Measurements from ENCODE around the gene SLC6A14. TPM values are rescaled to one million over a fixed set of nuclear protein-coding genes. Genes with fewer than 3 reads are reported as not detected.

Gene SLC6A14
- total RNA-seq: under 1 TPM in 2 of 7 donors, not detected in 5; 0.18 to 0.46 TPM
- not detected for polyA plus RNA-seq
- long read RNA-seq, donor 1: 0 reads
- long read RNA-seq, donor 2: 0 reads
- long read RNA-seq, donor 3: 0 reads

- DNase-seq: no peak
- TF ChIP-seq POLR2A (IDR thresholded peaks at IDR 0.05): no peak
- H3K27me3 ChIP-seq: no peaks in the 10 kb centered on the region
These were observed at the start of gene SLC6A14 for GRCh38 chrX:116436358-116436816. Gene SLC6A14 (plus strand): TSS chrX:116436606. CDS start chrX:116436710, 104 bp downstream.

GRCh38 chrX:116395752-116396151 is 40.7 kb upstream of the SLC6A14 start:
- no peaks in the 10 kb centered on the region for H3K36me3 ChIP-seq
- no peaks in the 10 kb centered on the region for H3K9me3 ChIP-seq
- no peak for DNase-seq
- H3K4me1 ChIP-seq (ENCODE audit: insufficient read depth): no peaks in the 10 kb centered on the region
- H3K27ac ChIP-seq: no peak overlapping the region
- intact Hi-C loops (cut with DNase I): no loop called here
- TF ChIP-seq CTCF (IDR thresholded peaks at IDR 0.05): no peak
- TF ChIP-seq EP300 (IDR thresholded peaks at IDR 0.05): no peak
- TF ChIP-seq POLR2A (IDR thresholded peaks at IDR 0.05): no peak
- no peaks in the 10 kb centered on the region for H3K27me3 ChIP-seq
- no peak overlapping the region for H3K4me3 ChIP-seq
- WGBS, 3 donors: 76 to 86% (median 85%) methylated on average over 7 of the region's 7 CpGs

More at GRCh38 chrX:116436358-116436816, at the start of gene SLC6A14:
- Histone ChIP-seq H3K4me3 (no peak within 1 kb of the TSS), H3K9me3 (no peaks in the 10 kb centered on the region), H3K27ac (no peak within 1 kb of the TSS), H3K36me3 (no peaks in the 10 kb centered on the region), H3K4me1 (ENCODE audit: insufficient read depth) (no peaks in the 10 kb centered on the region)
- WGBS, 3 donors: 53 to 66% (median 57%) methylated on average over 9 of the region's 9 CpGs
- intact Hi-C loops (cut with DNase I): no loop called here

- H3K27me3 ChIP-seq: no peaks in the 10 kb centered on the region
- H3K27ac ChIP-seq: no peak overlapping the region
- no peak overlapping the region for H3K4me3 ChIP-seq
- no peak for DNase-seq
- H3K4me1 ChIP-seq (ENCODE audit: insufficient read depth): no peaks in the 10 kb centered on the region
- H3K36me3 ChIP-seq: no peaks in the 10 kb centered on the region
- no peak for TF ChIP-seq EP300 (IDR thresholded peaks at IDR 0.05)
- no peak for TF ChIP-seq CTCF (IDR thresholded peaks at IDR 0.05)
- no peak for TF ChIP-seq POLR2A (IDR thresholded peaks at IDR 0.05)
- H3K9me3 ChIP-seq: no peaks in the 10 kb centered on the region
- intact Hi-C loops (cut with DNase I): no loop called here
These were observed 36.7 kb upstream of the SLC6A14 start for GRCh38 chrX:116399681-116400080.

GRCh38 chrX:116409219-116409618 is 27.2 kb upstream of the SLC6A14 start:
- no peaks in the 10 kb centered on the region for H3K36me3 ChIP-seq
- H3K4me1 ChIP-seq (ENCODE audit: insufficient read depth): no peaks in the 10 kb centered on the region
- H3K9me3 ChIP-seq: no peaks in the 10 kb centered on the region
- TF ChIP-seq CTCF (IDR thresholded peaks at IDR 0.05): no peak
- no peak for TF ChIP-seq POLR2A (IDR thresholded peaks at IDR 0.05)
- no peak for TF ChIP-seq EP300 (IDR thresholded peaks at IDR 0.05)
- intact Hi-C loops (cut with DNase I): no loop called here
- WGBS, 3 donors: 40 to 52% (median 47%) methylated on average over 2 of the region's 2 CpGs
- no peak overlapping the region for H3K4me3 ChIP-seq
- H3K27ac ChIP-seq: no peak overlapping the region
- DNase-seq: no peak
- no peaks in the 10 kb centered on the region for H3K27me3 ChIP-seq

- 8 to 21% (median 19%) methylated on average over 1 of the region's 1 CpG for WGBS, 3 donors
- intact Hi-C loops (cut with DNase I): no loop called here
- DNase-seq: no peak
- TF ChIP-seq CTCF (IDR thresholded peaks at IDR 0.05) (no peak), EP300 (IDR thresholded peaks at IDR 0.05) (no peak), POLR2A (IDR thresholded peaks at IDR 0.05) (no peak)
- Histone ChIP-seq H3K4me3 (no peak overlapping the region), H3K4me1 (ENCODE audit: insufficient read depth) (no peaks in the 10 kb centered on the region), H3K27ac (no peak overlapping the region), H3K27me3 (no peaks in the 10 kb centered on the region), H3K9me3 (no peaks in the 10 kb centered on the region), H3K36me3 (no peaks in the 10 kb centered on the region)
These were observed 23.1 kb upstream of the SLC6A14 start for GRCh38 chrX:116413273-116413672.
